BJ (cell line): ENCODE results near the gene RBSN. TPM values are rescaled to one million over a fixed set of nuclear protein-coding genes. Genes with fewer than 3 reads are reported as not detected.

Source experiments
- CTCF ChIA-PET: fragments of 350-600 bp; formaldehyde crosslinking; extraction: SDS; loops from one replicate; lab custom pipeline; 2021; ENCODE audit warnings: antibody characterized with exemption, inconsistent platforms; lab: Yijun Ruan, JAX
- POLR2A ChIA-PET: fragments of 300-600 bp; sonication (Branson Sonifier 250); formaldehyde crosslinking; extraction: SDS; loops from one replicate; lab custom pipeline; 2021; ENCODE audit warnings: antibody characterized with exemption; lab: Charles Lee
- DNase-seq: peaks from one replicate; pipeline ENCODE4 v3.0.0-alpha.2; 2011; ENCODE audit warnings: low read depth
- H3K27me3 ChIP-seq: 2 replicates; pipeline ENCODE4 v1.6.0; 2011; ENCODE audit warnings: low read length; ENCODE audit not compliant: control insufficient read depth, insufficient read depth
- H3K36me3 ChIP-seq: 2 replicates; pipeline ENCODE4 v1.5.1; 2011; ENCODE audit warnings: low read length; ENCODE audit not compliant: control insufficient read depth, insufficient read depth
- H3K4me3 ChIP-seq: 2 replicates; pipeline ENCODE4 v1.5.1; 2011; ENCODE audit warnings: low read depth, mild to moderate bottlenecking, control low read depth, low read length
- CTCF ChIP-seq: IDR thresholded peaks from 2 replicates; pipeline ENCODE4 v1.5.1; 2011; ENCODE audit warnings: low read depth, mild to moderate bottlenecking, control low read depth, inconsistent platforms, low read length, moderate library complexity; ENCODE audit not compliant: insufficient read depth
- polyA plus RNA-seq: library from polyadenylated mRNA; depleted of rRNA; stranded (reverse); fragments of >200 nt; gene quantifications from 2 replicates; pipeline ENCODE4 v1.2.3, GENCODE V29; 2011

Gene RBSN
- polyA plus RNA-seq, 1 experiment = 10.8 TPM

DNA sequence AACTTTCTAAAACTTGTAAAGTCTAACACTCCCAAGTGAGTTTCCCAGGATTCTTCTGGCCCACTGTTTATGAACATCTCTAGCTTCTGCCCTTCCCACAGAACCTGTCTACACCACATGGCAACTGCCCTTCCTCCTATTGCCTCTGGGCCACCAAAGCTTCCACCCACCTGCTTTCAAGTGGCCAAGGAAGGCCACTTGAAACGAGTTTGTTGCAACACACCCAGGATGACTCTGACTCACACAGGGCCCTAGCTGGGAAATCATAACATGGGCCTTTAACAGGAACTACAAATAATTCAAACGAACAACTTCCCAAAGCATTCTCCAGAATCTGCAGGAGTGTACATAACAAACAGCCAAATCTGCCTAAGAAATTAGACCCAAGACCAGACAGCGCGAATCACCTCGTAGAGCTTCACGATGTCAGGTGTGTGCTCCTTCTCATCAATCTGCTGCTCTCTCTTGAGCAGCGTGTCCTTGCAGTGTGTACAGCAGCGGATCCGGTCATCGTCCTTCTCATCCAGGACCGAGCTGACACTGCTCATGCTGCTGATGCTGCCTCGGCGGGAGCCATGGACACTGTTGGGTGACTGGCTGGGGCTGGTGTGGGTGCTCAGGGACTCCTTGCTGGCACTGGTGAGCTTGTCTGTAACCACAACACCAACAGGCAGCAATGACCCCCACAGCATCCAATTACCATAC is 16.8 kb downstream of the RBSN start:
- ChIA-PET CTCF (interaction anchor here (1.4 kb wide), 1 partner anchor 12 kb away, joined by 3 read pairs; no protein-coding TSS in a partner anchor), POLR2A (no interaction called here)
- Histone ChIP-seq H3K4me3 (no peak overlapping the region), H3K27me3 (no peaks in the 10 kb centered on the region), H3K36me3 (peaks cover 38% of the 10 kb centered on the region)
- TF ChIP-seq CTCF = no peak
- DNase-seq = no peak

- no peak for DNase-seq
- no peak overlapping the region for H3K4me3 ChIP-seq
- CTCF ChIA-PET = no interaction called here
- TF ChIP-seq CTCF = no peak
- peaks cover 38% of the 10 kb centered on the region for H3K36me3 ChIP-seq
- POLR2A ChIA-PET = no interaction called here
- no peaks in the 10 kb centered on the region for H3K27me3 ChIP-seq
Observed at GRCh38 chr3:15079091-15079490, 19.9 kb downstream of the RBSN start.

GRCh38 chr3:15074500-15074899 is 24.4 kb downstream of the RBSN start:
- ChIA-PET CTCF (no interaction called here), POLR2A (no interaction called here)
- DNase-seq = no peak
- peaks cover 26% of the 10 kb centered on the region for H3K36me3 ChIP-seq
- no peak overlapping the region for H3K4me3 ChIP-seq
- no peak for TF ChIP-seq CTCF
- no peaks in the 10 kb centered on the region for H3K27me3 ChIP-seq

GRCh38 chr3:15071699-15072098 is 27.2 kb downstream of the RBSN start:
- no peak for DNase-seq
- no peaks in the 10 kb centered on the region for H3K27me3 ChIP-seq
- H3K4me3 ChIP-seq = no peak overlapping the region
- ChIA-PET POLR2A (no interaction called here), CTCF (no interaction called here)
- peaks cover 14% of the 10 kb centered on the region for H3K36me3 ChIP-seq
- TF ChIP-seq CTCF = no peak

- TF ChIP-seq CTCF = no peak
- no peak overlapping the region for H3K4me3 ChIP-seq
- peaks cover 10% of the 10 kb centered on the region for H3K36me3 ChIP-seq
- no peaks in the 10 kb centered on the region for H3K27me3 ChIP-seq
- ChIA-PET CTCF (interaction anchor here (1.5 kb wide), 1 partner anchor 148 kb away, joined by 3 read pairs; no protein-coding TSS in a partner anchor), POLR2A (no interaction called here)
- DNase-seq = no peak
Observed at GRCh38 chr3:15069441-15069840, 29.5 kb downstream of the RBSN start.
